RWPE1 (cell line): ENCODE data around the gene DTD2.

Source experiments
- CTCF ChIA-PET: fragments of 350-600 bp; sonication (Branson Sonifier 250); formaldehyde crosslinking; extraction: SDS; loops from one replicate; lab custom pipeline; 2021; lab: Yijun Ruan, JAX
- POLR2A ChIA-PET: fragments of 400-600 bp; formaldehyde crosslinking; extraction: SDS; loops from one replicate; lab custom pipeline; 2020; ENCODE audit warnings: antibody characterized with exemption; ENCODE audit not compliant: low non-redundant PET; lab: Yijun Ruan, JAX
- DNase-seq: peaks from one replicate; pipeline ENCODE4 v3.0.0; 2012; ENCODE audit warnings: low spot score
- H3K27ac ChIP-seq: fragments of 450-650 bp; 2 replicates; pipeline ENCODE4 v1.5.1; 2017
- CTCF ChIP-seq: fragments of 450-650 bp; conservative IDR thresholded peaks from 2 replicates; pipeline ENCODE4 v1.5.1; 2017; ENCODE audit warnings: low read depth, mild to moderate bottlenecking

The DTD2 gene

GRCh38 chr14:31421200-31421599 lies 36.1 kb downstream of the DTD2 start:
- CTCF ChIA-PET, result interaction anchor here (0.6 kb wide), 1 partner anchor 14 kb away, joined by 3 read pairs; no protein-coding TSS in a partner anchor
- TF ChIP-seq CTCF, result no peak
- no peak overlapping the region for H3K27ac ChIP-seq
- POLR2A ChIA-PET, result no interaction called here
- no peak for DNase-seq

GRCh38 chr14:31420319-31421111 lies 36.8 kb downstream of the DTD2 start, which contains the start of gene HEATR5A:
TSS of gene HEATR5A (minus strand) at chr14:31420550. CDS start at chr14:31402975, 17,575 bp downstream.
- peak; percentile 35; the same call in 1 of the 2 replicates for TF ChIP-seq CTCF
- POLR2A ChIA-PET, result interaction anchor here (0.5 to 0.6 kb wide), 2 partner anchors 96 to 394 kb away, joined by 3 read pairs; partner anchors contain the start of gene STRN3
- CTCF ChIA-PET, result interaction anchor here (0.6 kb wide), 1 partner anchor 29 kb away, joined by 3 read pairs; no protein-coding TSS in a partner anchor
- DNase-seq, result peak; percentile 87
- peak within 1 kb of the TSS; percentile 86 for H3K27ac ChIP-seq

- TF ChIP-seq CTCF, result no peak
- peak; percentile 49 for DNase-seq
- POLR2A ChIA-PET, result no interaction called here
- peak overlapping the region; percentile 86 for H3K27ac ChIP-seq
- CTCF ChIA-PET, result no interaction called here
Observed at GRCh38 chr14:31419967-31420318, 37.4 kb downstream of the DTD2 start.

GRCh38 chr14:31419179-31419966 lies 37.9 kb downstream of the DTD2 start:
- no peak for DNase-seq
- ChIA-PET CTCF (interaction anchor here (0.7 to 1.5 kb wide), 2 partner anchors 24 to 591 kb away, joined by 3 to 5 read pairs; no protein-coding TSS in a partner anchor), POLR2A (no interaction called here)
- no peak for TF ChIP-seq CTCF
- peak overlapping the region; percentile 86 for H3K27ac ChIP-seq

- CTCF ChIA-PET, result interaction anchor here (1.5 kb wide), 1 partner anchor 23 kb away, joined by 5 read pairs; no protein-coding TSS in a partner anchor
- no peak for DNase-seq
- no peak for TF ChIP-seq CTCF
- no peak overlapping the region for H3K27ac ChIP-seq
- POLR2A ChIA-PET, result no interaction called here
Observed at GRCh38 chr14:31418440-31418839, 38.9 kb downstream of the DTD2 start.

GRCh38 chr14:31414190-31414833 lies 43.0 kb downstream of the DTD2 start:
- TF ChIP-seq CTCF, result no peak
- ChIA-PET POLR2A (no interaction called here), CTCF (no interaction called here)
- DNase-seq, result peak; percentile 20
- peak overlapping the region; percentile 44 for H3K27ac ChIP-seq
